Measurements from ENCODE around the gene FRMD3.

DNA sequence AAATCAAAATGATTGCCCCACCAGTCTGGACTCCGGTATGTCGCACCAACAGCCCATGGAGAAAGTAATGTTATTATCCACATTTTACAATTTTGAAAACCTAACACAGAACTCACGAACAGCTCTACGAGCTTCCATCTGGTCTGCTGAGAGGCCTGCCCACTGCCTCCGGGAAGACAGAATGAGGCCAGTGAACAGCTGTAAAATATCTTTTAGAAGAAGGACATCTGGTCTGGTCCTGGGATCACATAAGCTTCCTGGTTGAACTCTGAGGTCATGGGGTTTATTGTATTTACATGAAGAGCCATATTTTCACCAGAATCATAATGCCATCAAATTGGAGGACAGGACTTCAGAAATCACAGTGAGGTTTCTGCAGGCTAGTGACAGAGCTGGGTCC is 89.0 kb downstream of the FRMD3 start:
- no peak for TF ChIP-seq CTCF (IDR thresholded peaks at IDR 0.05)
- TF ChIP-seq EP300 (IDR thresholded peaks at IDR 0.05), result no peak
- TF ChIP-seq POLR2A (IDR thresholded peaks at IDR 0.05; ENCODE audit: low read depth), result no peak
